ENCODE results near the gene PRRG1.
A peak's percentile ranks its signal among the peaks of the same experiment; 100 is the strongest.
"Not testable (repeated sequence)": the region's sequence is repeated elsewhere in the genome, so short reads cannot be mapped to it uniquely, and the experiment has no call there.

The PRRG1 gene

GRCh38 chrX:37349221-37350033, at the start of gene PRRG1:
Gene PRRG1 (plus strand): TSS chrX:37349364. CDS start chrX:37406250, 56,886 bp downstream.
- peak; percentile 58 to 65 for DNase-seq

GRCh38 chrX:37302569-37302968, 46.6 kb upstream of the PRRG1 start:
- DNase-seq: no peak

- not testable (repeated sequence) for DNase-seq
Observed at GRCh38 chrX:37305238-37305637, 43.9 kb upstream of the PRRG1 start.

- DNase-seq: no peak
Observed at GRCh38 chrX:37314531-37314930, 34.6 kb upstream of the PRRG1 start.

GRCh38 chrX:37315511-37316248, 33.5 kb upstream of the PRRG1 start:
- no peak for DNase-seq

GRCh38 chrX:37320541-37321203, 28.5 kb upstream of the PRRG1 start:
- no peak for DNase-seq

GRCh38 chrX:37330642-37331041, 18.5 kb upstream of the PRRG1 start:
- no peak for DNase-seq

GRCh38 chrX:37331546-37331945, 17.6 kb upstream of the PRRG1 start:
- DNase-seq: no peak

- no peak for DNase-seq
Observed at GRCh38 chrX:37332055-37332454, 17.1 kb upstream of the PRRG1 start.

- DNase-seq: no peak
Observed at GRCh38 chrX:37332987-37333658, 16.0 kb upstream of the PRRG1 start.

- no peak for DNase-seq
Observed at GRCh38 chrX:37347420-37347819, 1.7 kb upstream of the PRRG1 start.

- DNase-seq: no peak
Observed at GRCh38 chrX:37348231-37348970, 763 bp upstream of the PRRG1 start.

GRCh38 chrX:37348971-37349220, 268 bp upstream of the PRRG1 start:
- no peak for DNase-seq

- DNase-seq: no peak
Observed at GRCh38 chrX:37350034-37350365, 836 bp downstream of the PRRG1 start.

GRCh38 chrX:37353646-37354045, 4.5 kb downstream of the PRRG1 start:
- DNase-seq: no peak

- no peak for DNase-seq
Observed at GRCh38 chrX:37357436-37357835, 8.3 kb downstream of the PRRG1 start.

GRCh38 chrX:37361596-37361995, 12.4 kb downstream of the PRRG1 start:
- no peak for DNase-seq

- DNase-seq: no peak
Observed at GRCh38 chrX:37364666-37365065, 15.5 kb downstream of the PRRG1 start.

GRCh38 chrX:37367946-37368345, 18.8 kb downstream of the PRRG1 start:
- no peak for DNase-seq

GRCh38 chrX:37370499-37371141, 21.5 kb downstream of the PRRG1 start:
- no peak for DNase-seq

- DNase-seq: no peak
Observed at GRCh38 chrX:37371578-37371991, 22.4 kb downstream of the PRRG1 start.

- DNase-seq: no peak
Observed at GRCh38 chrX:37378404-37378803, 29.2 kb downstream of the PRRG1 start.
